Measurements from ENCODE around the gene MAGI2.
"Not testable (repeated sequence)": the region's sequence is repeated elsewhere in the genome, so short reads cannot be mapped to it uniquely, and the experiment has no call there.

MAGI2 gene

DNA sequence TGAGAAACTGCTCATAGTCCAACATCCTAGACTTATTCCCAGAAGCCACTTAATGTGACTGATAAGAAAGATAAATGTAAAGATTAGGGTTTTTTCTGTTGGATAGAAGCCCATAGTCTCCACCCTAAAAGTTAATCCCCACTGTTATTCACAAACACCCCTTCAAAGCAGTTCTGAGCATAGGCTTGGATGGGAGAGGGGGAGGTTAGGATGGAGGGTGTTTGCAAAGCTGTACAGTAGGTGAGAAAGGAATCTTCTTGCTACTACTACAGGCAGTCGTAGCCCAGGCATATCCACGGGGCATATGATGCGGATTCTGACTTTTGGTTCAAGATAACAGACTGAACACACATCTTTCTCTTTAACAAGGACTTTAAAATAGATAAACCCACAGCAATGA lies 1119.0 kb downstream of the MAGI2 start:
- H3K27ac Mint-ChIP-seq (ENCODE audit: low read depth), result no peak overlapping the region
- ATAC-seq (replicated peaks; ENCODE audit: extremely low read depth, poor library complexity, severe bottlenecking) (no peak), DNase-seq (ENCODE audit: low spot score in 2 of 2) (no peak)
- H3K36me3 Mint-ChIP-seq (ENCODE audit: insufficient read depth), result peaks cover 2% of the 10 kb centered on the region
- H3K9me3 Mint-ChIP-seq, result peaks cover 5% of the 10 kb centered on the region
- no peak overlapping the region for H3K4me3 Mint-ChIP-seq
- no peaks in the 10 kb centered on the region for H3K4me1 Mint-ChIP-seq
- H3K27me3 Mint-ChIP-seq, result no peaks in the 10 kb centered on the region

DNA sequence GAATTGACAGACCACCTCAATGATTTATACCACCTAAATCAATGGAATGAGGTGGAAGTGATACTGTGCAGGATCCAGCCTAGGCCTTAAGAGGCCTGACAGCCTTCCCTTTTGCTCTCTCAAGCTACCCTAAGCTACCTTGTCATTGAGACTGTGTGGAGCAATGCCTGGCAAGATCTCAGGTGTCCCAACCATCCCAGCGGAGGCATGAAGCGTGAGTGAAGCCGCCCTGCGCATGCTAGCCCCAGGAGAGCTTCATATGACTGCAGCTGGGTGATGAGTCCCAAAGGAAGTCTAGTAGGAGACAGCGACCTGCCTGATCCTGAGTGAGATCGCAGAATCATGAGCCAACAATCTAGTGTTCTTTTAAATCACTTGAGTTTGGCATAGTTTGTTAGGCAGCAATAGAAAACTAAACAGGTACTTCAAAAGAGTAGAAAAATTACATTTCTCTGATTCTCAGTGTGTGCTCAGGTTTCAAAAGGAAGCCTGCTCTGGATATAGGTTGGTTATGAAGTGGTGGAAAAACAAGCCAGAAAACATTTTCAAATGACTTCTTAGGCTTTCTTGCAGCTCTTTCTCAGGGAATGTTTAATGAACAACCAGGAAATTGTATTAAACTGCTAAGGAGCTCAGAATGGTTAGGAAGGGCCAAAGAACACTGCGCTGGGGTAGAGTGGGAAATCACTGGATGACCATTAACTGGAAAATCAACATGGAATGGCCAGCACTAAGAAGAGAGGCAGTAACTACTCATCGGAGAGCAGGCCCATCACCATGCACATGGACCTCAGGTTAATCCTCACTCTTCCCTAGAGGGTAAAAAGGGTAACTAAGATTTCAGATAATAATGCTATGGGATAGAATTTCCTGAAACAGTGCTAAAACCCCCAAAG lies 1119.7 kb downstream of the MAGI2 start:
- Mint-ChIP-seq H3K9me3 (peaks cover under 1% of the 10 kb centered on the region), H3K27ac (ENCODE audit: low read depth) (no peak overlapping the region)

DNA sequence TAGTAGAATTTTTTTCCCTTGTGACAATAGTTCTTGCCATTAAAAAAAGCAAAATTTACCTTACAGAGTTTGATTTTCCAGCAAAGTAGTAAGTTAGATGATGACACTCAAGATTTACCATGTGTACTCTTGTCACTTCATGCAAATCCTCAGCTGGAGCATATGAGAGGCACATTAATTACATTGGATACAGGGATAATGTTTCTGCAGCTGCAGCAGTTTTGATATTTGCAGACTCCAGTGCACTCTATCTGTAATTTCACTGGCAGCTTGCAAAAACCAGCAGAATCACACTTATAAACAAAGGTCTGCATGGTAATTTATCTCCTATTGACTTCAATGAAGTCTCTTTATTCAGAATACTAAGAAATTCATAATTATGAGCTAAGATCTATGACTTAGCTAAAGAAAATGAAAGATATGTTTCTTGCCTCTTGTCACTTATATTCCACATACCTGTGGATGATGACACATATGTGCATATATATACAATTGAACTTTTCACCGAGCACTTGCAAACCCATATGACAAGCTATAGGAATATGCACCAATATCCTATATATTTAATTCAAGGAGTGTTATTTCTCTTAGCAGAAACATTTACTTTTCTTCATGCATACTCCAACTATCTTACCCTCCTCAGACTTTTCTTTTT lies 1124.3 kb downstream of the MAGI2 start:
- ATAC-seq (replicated peaks; ENCODE audit: extremely low read depth, poor library complexity, severe bottlenecking), result no peak
- no peaks in the 10 kb centered on the region for H3K27me3 Mint-ChIP-seq
- DNase-seq (ENCODE audit: low spot score in 2 of 2), result no peak
- no peaks in the 10 kb centered on the region for H3K36me3 Mint-ChIP-seq (ENCODE audit: insufficient read depth)
- no peaks in the 10 kb centered on the region for H3K9me3 Mint-ChIP-seq
- H3K4me1 Mint-ChIP-seq, result no peaks in the 10 kb centered on the region
- H3K4me3 Mint-ChIP-seq, result no peak overlapping the region
- no peak overlapping the region for H3K27ac Mint-ChIP-seq (ENCODE audit: low read depth)

More for the DNA sequence above, 1119.7 kb downstream of the MAGI2 start:
- Mint-ChIP-seq H3K4me1 (no peaks in the 10 kb centered on the region), H3K27me3 (no peaks in the 10 kb centered on the region), H3K4me3 (no peak overlapping the region), H3K36me3 (ENCODE audit: insufficient read depth) (peaks cover 2% of the 10 kb centered on the region)
- DNase-seq (ENCODE audit: low spot score in 2 of 2) (no peak), ATAC-seq (replicated peaks; ENCODE audit: extremely low read depth, poor library complexity, severe bottlenecking) (no peak)

DNA sequence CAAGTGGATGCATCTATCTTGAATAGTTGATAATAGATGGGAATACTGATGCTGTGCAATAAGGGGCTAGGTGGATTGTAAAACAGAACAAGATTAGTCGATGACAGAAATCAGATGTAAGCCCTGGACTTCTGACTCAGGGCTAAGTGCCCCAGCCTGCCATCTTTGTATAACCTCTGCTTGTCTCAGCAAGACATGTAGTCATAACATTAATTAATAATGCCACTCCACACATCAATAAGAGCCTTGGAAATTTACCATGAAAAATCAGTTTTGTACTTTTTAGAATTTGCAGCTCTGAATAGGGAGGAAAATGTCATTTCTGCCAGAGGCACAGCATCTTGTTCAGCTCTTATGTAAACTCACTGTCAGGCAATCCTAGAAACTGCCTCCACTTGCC lies 1125.7 kb downstream of the MAGI2 start:
- no peak for ATAC-seq (replicated peaks; ENCODE audit: extremely low read depth, poor library complexity, severe bottlenecking)
- H3K27me3 Mint-ChIP-seq, result no peaks in the 10 kb centered on the region
- H3K4me1 Mint-ChIP-seq, result no peaks in the 10 kb centered on the region
- H3K4me3 Mint-ChIP-seq, result no peak overlapping the region
- H3K9me3 Mint-ChIP-seq, result no peaks in the 10 kb centered on the region
- DNase-seq (ENCODE audit: low spot score in 2 of 2), result no peak
- H3K27ac Mint-ChIP-seq (ENCODE audit: low read depth), result no peak overlapping the region
- no peaks in the 10 kb centered on the region for H3K36me3 Mint-ChIP-seq (ENCODE audit: insufficient read depth)

DNA sequence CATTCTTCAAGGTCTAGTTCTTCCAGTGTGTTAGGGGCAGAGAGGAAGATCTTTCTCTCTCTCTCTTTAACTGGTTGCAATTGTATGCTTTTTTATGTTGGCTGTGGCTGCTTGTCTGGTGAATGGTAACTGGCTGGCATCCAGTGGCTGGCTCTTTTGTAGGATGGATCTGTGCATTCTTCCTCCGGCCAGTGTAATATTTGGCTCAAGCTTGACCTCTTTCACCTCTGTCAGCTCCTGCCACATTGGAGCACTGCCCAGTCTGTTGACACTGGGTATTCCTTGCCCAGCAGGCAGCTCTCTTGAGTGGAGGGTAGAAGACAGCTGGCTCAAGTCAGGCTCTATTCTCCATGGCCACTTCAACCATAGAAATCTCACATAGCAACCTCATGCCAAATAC lies 1126.6 kb downstream of the MAGI2 start:
- Mint-ChIP-seq H3K36me3 (ENCODE audit: insufficient read depth) (no peaks in the 10 kb centered on the region), H3K4me1 (no peaks in the 10 kb centered on the region), H3K9me3 (no peaks in the 10 kb centered on the region), H3K27ac (ENCODE audit: low read depth) (no peak overlapping the region), H3K4me3 (no peak overlapping the region), H3K27me3 (no peaks in the 10 kb centered on the region)
- no peak for DNase-seq (ENCODE audit: low spot score in 2 of 2)
- no peak for ATAC-seq (replicated peaks; ENCODE audit: extremely low read depth, poor library complexity, severe bottlenecking)

DNA sequence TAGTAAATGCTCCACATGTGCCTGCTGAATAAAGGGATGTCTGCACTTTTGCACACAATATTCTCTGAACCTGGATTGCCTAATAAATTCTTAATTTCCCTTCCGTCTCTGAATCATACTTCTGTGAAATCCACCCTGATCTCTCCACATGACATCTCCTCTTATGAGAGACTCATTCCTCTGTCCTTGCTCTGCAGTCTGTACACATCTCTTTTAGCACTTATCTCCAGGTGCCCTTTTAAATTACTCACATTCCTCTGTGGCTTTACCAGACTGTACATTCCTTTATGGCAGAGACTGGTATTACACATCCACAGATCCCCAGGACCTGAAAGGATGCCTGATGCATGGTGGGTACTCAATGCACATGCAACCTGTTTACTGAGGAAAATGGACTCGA lies 1127.3 kb downstream of the MAGI2 start:
- Mint-ChIP-seq H3K4me3 (no peak overlapping the region), H3K27me3 (no peaks in the 10 kb centered on the region), H3K9me3 (no peaks in the 10 kb centered on the region), H3K36me3 (ENCODE audit: insufficient read depth) (no peaks in the 10 kb centered on the region), H3K4me1 (no peaks in the 10 kb centered on the region), H3K27ac (ENCODE audit: low read depth) (no peak overlapping the region)
- ATAC-seq (replicated peaks; ENCODE audit: extremely low read depth, poor library complexity, severe bottlenecking), result no peak
- DNase-seq (ENCODE audit: low spot score in 2 of 2), result no peak

DNA sequence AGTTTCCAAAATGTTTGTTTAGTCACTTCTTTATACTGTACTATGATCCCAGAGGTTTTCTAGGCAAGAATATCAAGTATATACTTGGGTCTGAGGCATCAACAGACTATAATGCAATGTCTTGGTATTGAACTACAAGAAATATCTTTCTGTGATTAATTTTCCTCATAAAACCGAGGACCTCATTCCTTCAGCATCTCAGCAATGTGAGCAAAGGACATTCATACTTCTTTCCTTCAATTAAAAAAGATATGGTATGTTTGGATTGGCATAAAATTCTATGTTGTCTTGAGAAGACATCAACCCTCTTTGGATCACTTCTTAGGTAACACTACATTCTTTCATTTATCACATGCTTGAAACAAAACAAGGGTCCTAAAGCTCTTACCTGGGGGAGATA lies 1130.3 kb downstream of the MAGI2 start:
- ATAC-seq (replicated peaks; ENCODE audit: extremely low read depth, poor library complexity, severe bottlenecking), result no peak
- DNase-seq (ENCODE audit: low spot score in 2 of 2), result no peak
- no peak overlapping the region for H3K4me3 Mint-ChIP-seq
- no peaks in the 10 kb centered on the region for H3K27me3 Mint-ChIP-seq
- no peaks in the 10 kb centered on the region for H3K36me3 Mint-ChIP-seq (ENCODE audit: insufficient read depth)
- H3K4me1 Mint-ChIP-seq, result no peaks in the 10 kb centered on the region
- peaks cover 14% of the 10 kb centered on the region for H3K9me3 Mint-ChIP-seq
- H3K27ac Mint-ChIP-seq (ENCODE audit: low read depth), result no peak overlapping the region

DNA sequence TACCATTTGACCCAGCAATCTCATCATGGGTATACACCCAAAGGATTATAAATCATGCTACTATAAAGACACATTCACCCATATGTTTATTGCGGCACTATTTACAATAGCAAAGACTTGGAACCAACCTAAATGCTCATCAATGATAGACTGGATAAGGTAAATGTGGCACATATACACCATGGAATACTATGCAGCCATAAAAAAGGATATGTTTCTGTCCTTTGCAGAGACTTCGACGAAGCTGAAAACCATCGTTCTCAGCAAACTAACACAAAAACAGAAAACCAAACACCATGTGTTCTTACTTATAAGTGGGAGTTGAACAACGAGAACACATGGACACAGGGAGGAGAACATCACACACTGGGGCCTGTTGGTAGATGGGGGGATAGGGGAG lies 1131.2 kb downstream of the MAGI2 start:
- H3K9me3 Mint-ChIP-seq, result peaks cover 17% of the 10 kb centered on the region
- H3K27ac Mint-ChIP-seq (ENCODE audit: low read depth); H3K4me1 Mint-ChIP-seq; H3K36me3 Mint-ChIP-seq (ENCODE audit: insufficient read depth); H3K27me3 Mint-ChIP-seq; ATAC-seq (replicated peaks; ENCODE audit: extremely low read depth, poor library complexity, severe bottlenecking); DNase-seq (ENCODE audit: low spot score in 2 of 2); H3K4me3 Mint-ChIP-seq: not testable (repeated sequence)

DNA sequence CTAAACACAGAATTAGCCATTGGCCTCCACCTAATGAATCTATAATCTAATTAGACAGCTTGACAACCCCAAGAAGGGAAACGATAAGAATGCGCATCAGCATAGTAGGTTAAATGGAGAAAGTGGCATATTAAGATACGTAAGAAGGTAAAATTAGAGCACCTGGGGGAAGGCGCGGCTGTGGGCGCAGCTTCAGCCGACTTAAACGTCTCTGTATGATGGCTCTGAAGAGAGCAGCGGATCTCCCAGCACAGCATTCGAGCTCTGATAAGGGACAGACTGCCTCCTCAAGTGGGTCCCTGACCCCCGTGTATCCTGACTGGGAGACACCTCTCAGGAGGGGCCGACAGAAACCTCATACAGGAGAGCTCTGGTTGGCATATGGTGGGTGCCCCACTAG lies 1136.1 kb downstream of the MAGI2 start:
- Mint-ChIP-seq H3K4me3 (no peak overlapping the region), H3K27ac (ENCODE audit: low read depth) (no peak overlapping the region), H3K36me3 (ENCODE audit: insufficient read depth) (no peaks in the 10 kb centered on the region), H3K27me3 (no peaks in the 10 kb centered on the region), H3K4me1 (no peaks in the 10 kb centered on the region), H3K9me3 (peaks cover 17% of the 10 kb centered on the region)
- DNase-seq (ENCODE audit: low spot score in 2 of 2) (no peak), ATAC-seq (replicated peaks; ENCODE audit: extremely low read depth, poor library complexity, severe bottlenecking) (no peak)

DNA sequence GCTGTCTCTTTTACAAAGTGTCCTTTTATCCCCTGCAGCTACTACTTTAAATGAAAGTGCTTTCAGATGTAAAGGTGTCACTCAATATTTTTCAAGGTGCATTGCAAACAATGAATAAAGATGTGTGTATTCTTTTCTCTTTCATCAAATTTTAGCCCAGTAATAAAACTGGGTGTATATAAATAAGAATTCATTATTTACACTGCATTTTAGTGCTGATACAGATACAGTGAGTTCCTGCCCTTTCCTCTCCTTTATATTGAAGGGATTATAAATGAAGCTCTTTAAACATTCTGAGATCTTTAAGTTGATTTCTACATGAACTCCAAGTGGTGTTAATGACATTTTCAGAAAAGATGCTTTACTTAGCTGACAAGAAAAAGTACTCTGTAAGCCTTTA lies 1137.4 kb downstream of the MAGI2 start:
- H3K4me3 Mint-ChIP-seq, result no peak overlapping the region
- no peaks in the 10 kb centered on the region for H3K4me1 Mint-ChIP-seq
- H3K9me3 Mint-ChIP-seq, result peaks cover 17% of the 10 kb centered on the region
- H3K27me3 Mint-ChIP-seq, result no peaks in the 10 kb centered on the region
- no peak overlapping the region for H3K27ac Mint-ChIP-seq (ENCODE audit: low read depth)
- DNase-seq (ENCODE audit: low spot score in 2 of 2) (no peak), ATAC-seq (replicated peaks; ENCODE audit: extremely low read depth, poor library complexity, severe bottlenecking) (no peak)
- H3K36me3 Mint-ChIP-seq (ENCODE audit: insufficient read depth), result no peaks in the 10 kb centered on the region

DNA sequence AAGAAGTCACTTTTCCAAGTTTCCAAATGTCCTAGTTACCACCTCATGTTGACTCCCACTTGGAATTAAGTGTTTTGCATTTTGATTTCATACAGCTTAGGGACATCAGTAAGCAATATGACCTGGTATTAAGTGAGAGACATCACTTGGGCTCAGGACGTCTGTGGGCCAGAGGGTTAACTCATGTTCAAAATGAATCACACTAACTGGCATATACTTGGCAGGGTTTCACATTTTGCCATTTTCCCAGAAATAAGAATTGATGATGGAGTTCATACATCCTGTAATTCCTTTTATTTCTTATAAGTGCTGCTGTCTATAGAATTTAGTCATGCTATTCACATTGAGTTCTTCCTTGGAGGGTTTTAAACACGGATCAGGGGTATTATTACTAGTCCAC lies 1138.3 kb downstream of the MAGI2 start:
- peaks cover 17% of the 10 kb centered on the region for H3K9me3 Mint-ChIP-seq
- DNase-seq (ENCODE audit: low spot score in 2 of 2) (no peak), ATAC-seq (replicated peaks; ENCODE audit: extremely low read depth, poor library complexity, severe bottlenecking) (no peak)
- no peaks in the 10 kb centered on the region for H3K36me3 Mint-ChIP-seq (ENCODE audit: insufficient read depth)
- no peak overlapping the region for H3K27ac Mint-ChIP-seq (ENCODE audit: low read depth)
- H3K4me1 Mint-ChIP-seq, result no peaks in the 10 kb centered on the region
- H3K27me3 Mint-ChIP-seq, result no peaks in the 10 kb centered on the region
- no peak overlapping the region for H3K4me3 Mint-ChIP-seq

DNA sequence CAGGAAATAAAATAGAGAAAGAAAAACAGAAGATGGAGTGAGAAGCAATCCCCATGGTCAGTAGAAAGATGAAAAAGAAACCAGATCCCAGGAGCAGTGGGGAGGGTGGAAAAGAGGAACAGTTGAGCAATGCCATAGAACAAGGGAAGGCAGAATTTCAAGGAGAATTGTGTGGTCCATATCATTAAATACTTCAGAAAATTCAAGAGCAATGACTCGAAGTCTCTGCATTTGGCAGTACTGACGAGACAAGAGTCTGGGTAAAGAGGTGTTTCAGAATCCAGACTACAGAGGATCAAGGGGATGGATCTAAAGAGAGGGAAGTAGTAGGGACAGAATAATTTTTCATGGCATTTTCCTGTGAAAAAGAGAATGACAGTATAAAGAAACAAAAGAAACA lies 1142.3 kb downstream of the MAGI2 start:
- no peaks in the 10 kb centered on the region for H3K36me3 Mint-ChIP-seq (ENCODE audit: insufficient read depth)
- DNase-seq (ENCODE audit: low spot score in 2 of 2) (no peak), ATAC-seq (replicated peaks; ENCODE audit: extremely low read depth, poor library complexity, severe bottlenecking) (no peak)
- no peaks in the 10 kb centered on the region for H3K9me3 Mint-ChIP-seq
- H3K27me3 Mint-ChIP-seq, result no peaks in the 10 kb centered on the region
- H3K4me3 Mint-ChIP-seq, result no peak overlapping the region
- no peak overlapping the region for H3K27ac Mint-ChIP-seq (ENCODE audit: low read depth)
- H3K4me1 Mint-ChIP-seq, result no peaks in the 10 kb centered on the region

DNA sequence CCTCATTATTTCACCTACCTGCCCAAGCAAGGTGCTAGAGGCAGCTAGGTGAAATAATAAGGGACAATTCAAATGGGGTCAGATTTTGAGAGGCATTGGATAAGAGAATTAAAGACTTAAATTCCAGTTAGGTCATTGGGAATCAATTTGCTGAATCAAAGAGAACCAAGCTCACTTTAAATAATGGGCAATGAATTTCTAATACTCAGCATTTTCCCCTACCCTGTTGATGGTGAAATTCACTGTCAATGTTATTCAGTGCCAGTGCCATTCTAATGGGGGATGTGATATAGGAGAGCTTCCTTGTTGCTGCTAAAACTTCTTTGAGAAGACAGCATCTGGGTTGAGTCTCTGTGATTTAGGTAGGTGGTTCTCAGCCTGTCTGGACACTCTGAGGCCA lies 1145.6 kb downstream of the MAGI2 start:
- H3K27ac Mint-ChIP-seq (ENCODE audit: low read depth), result no peak overlapping the region
- ATAC-seq (replicated peaks; ENCODE audit: extremely low read depth, poor library complexity, severe bottlenecking), result no peak
- no peaks in the 10 kb centered on the region for H3K4me1 Mint-ChIP-seq
- no peak overlapping the region for H3K4me3 Mint-ChIP-seq
- DNase-seq (ENCODE audit: low spot score in 2 of 2), result no peak
- no peaks in the 10 kb centered on the region for H3K27me3 Mint-ChIP-seq
- no peaks in the 10 kb centered on the region for H3K36me3 Mint-ChIP-seq (ENCODE audit: insufficient read depth)
- H3K9me3 Mint-ChIP-seq, result no peaks in the 10 kb centered on the region

All from central memory CD8-positive, alpha-beta T cell (primary cell).